HepG2 (cell line): ENCODE data around the gene ST14. TPM values are rescaled to one million over a fixed set of nuclear protein-coding genes. Genes with fewer than 3 reads are reported as not detected.

Source experiments
- CCDC6 ChIP-seq: sonication (generic); formaldehyde crosslinking; IDR thresholded peaks from 2 replicates; pipeline ENCODE4 v1.8.1; 2022; ENCODE audit warnings: mild to moderate bottlenecking, missing genetic modification reagents, moderate library complexity
- DMTF1 ChIP-seq: sonication (generic); formaldehyde crosslinking; IDR thresholded peaks from 2 replicates; pipeline ENCODE4 v1.4.0; 2020; ENCODE audit warnings: mild to moderate bottlenecking, missing genetic modification reagents
- DZIP1 ChIP-seq: sonication (generic); formaldehyde crosslinking; IDR thresholded peaks from 2 replicates; pipeline ENCODE4 v1.5.0; 2020; ENCODE audit warnings: mild to moderate bottlenecking, missing genetic modification reagents
- E2F2 ChIP-seq: sonication (generic); formaldehyde crosslinking; IDR thresholded peaks from 2 replicates; pipeline ENCODE4 v1.4.0; 2020; ENCODE audit warnings: missing genetic modification reagents, borderline replicate concordance
- HIC2 ChIP-seq: sonication (generic); formaldehyde crosslinking; IDR thresholded peaks from 2 replicates; pipeline ENCODE4 v1.9.0; 2022; ENCODE audit warnings: low read depth, missing genetic modification reagents
- HOMEZ ChIP-seq: IDR thresholded peaks from 2 replicates; pipeline ENCODE4 v1.6.1; 2016; ENCODE audit warnings: low read depth
- MBNL3 ChIP-seq: fragments of 250-450 bp; sonication (Bioruptor Pico); conservative IDR thresholded peaks from 2 replicates; pipeline ENCODE4 v1.8.0; 2022; ENCODE audit warnings: mild to moderate bottlenecking, inconsistent platforms
- MXD3 ChIP-seq: IDR thresholded peaks from 2 replicates; pipeline ENCODE4 v1.6.1; 2016; ENCODE audit warnings: mild to moderate bottlenecking, missing biosample characterization, missing genetic modification reagents
- PAWR ChIP-seq: sonication (generic); formaldehyde crosslinking; IDR thresholded peaks from 2 replicates; pipeline ENCODE4 v1.4.0; 2020; ENCODE audit warnings: missing genetic modification reagents, mild to moderate bottlenecking, borderline replicate concordance
- SPEN ChIP-seq: sonication (generic); formaldehyde crosslinking; IDR thresholded peaks from 2 replicates; pipeline ENCODE4 v1.5.1; 2020; ENCODE audit warnings: low read depth, mild to moderate bottlenecking, missing genetic modification reagents
- YEATS4 ChIP-seq: sonication (generic); formaldehyde crosslinking; IDR thresholded peaks from 2 replicates; pipeline ENCODE4 v1.4.0; 2020; ENCODE audit warnings: missing genetic modification reagents, borderline replicate concordance
- ZBTB38 ChIP-seq: sonication (generic); formaldehyde crosslinking; IDR thresholded peaks from 2 replicates; pipeline ENCODE4 v1.5.1; 2020; ENCODE audit warnings: mild to moderate bottlenecking, missing genetic modification reagents
- ZMYM2 ChIP-seq: sonication (generic); formaldehyde crosslinking; IDR thresholded peaks from 2 replicates; pipeline ENCODE4 v1.8.0; 2022; ENCODE audit warnings: mild to moderate bottlenecking, missing genetic modification reagents
- ZNF121 ChIP-seq: sonication (generic); formaldehyde crosslinking; IDR thresholded peaks from 2 replicates; pipeline ENCODE4 v1.5.0; 2020; ENCODE audit warnings: mild to moderate bottlenecking, missing genetic modification reagents
- ZNF547 ChIP-seq: sonication (generic); formaldehyde crosslinking; IDR thresholded peaks from 2 replicates; pipeline ENCODE4 v1.5.1; 2020; ENCODE audit warnings: mild to moderate bottlenecking, missing genetic modification reagents
- ZNF563 ChIP-seq: sonication (generic); formaldehyde crosslinking; IDR thresholded peaks from 2 replicates; pipeline ENCODE4 v1.8.0; 2022; ENCODE audit warnings: mild to moderate bottlenecking, moderate library complexity, missing genetic modification reagents
- polyA plus RNA-seq, 8 experiments: library from polyadenylated mRNA; depleted of rRNA in 3 of 8; stranded (reverse) in 7 of 8; unstranded in 1 of 8; fragments of >200 nt; fragmentation: Illumina TruSeq in 4 of 8; extraction: Trizol in 4 of 8; gene quantifications; 2 replicates each; pipeline versions ENCODE4 v1.2.1 to v1.2.3, GENCODE V29; 2011 to 2016; ENCODE audit warnings: low read depth in 4 of 8, missing spikeins in 1 of 8, mixed read lengths in 1 of 8; ENCODE audit not compliant: insufficient read depth in 1 of 8
- total RNA-seq, 5 experiments: library from RNA; depleted of rRNA; stranded (reverse); fragments of >200 nt; fragmentation: Illumina TruSeq; extraction: Trizol; gene quantifications; 2 replicates each; pipeline ENCODE4 v1.2.3, GENCODE V29; 2016; ENCODE audit warnings: low read depth in 1 of 5

ST14 gene
- total and polyA plus RNA-seq, 2 of the 13 experiments (the other 11 are each of a cell fraction or from before 2014, with no cell fraction given): 0.88 to 1.4 TPM

GRCh38 chr11:130181295-130182272 lies 22.0 kb downstream of the ST14 start (continued):
- no peak for TF ChIP-seq PAWR (CRISPR knock-in tag)
- peak; percentile 67; the same call in 1 of the 2 replicates for TF ChIP-seq CCDC6 (CRISPR knock-in tag)
- 0 out of 2 replicates have a peak, but pooled peaks have one; percentile 32 for TF ChIP-seq ZMYM2 (CRISPR knock-in tag)
- TF ChIP-seq MXD3 (CRISPR knock-in tag): no peak
- TF ChIP-seq ZBTB38: peak; percentile 42; the same call in 1 of the 2 replicates
- TF ChIP-seq YEATS4 (CRISPR knock-in tag): peak; percentile 68; the same call in 1 of the 2 replicates
- peak; percentile 29; the same call in 1 of the 2 replicates for TF ChIP-seq ZNF563 (CRISPR knock-in tag)
- no peak for TF ChIP-seq DMTF1 (CRISPR knock-in tag)
- peak; percentile 73; the same call in 1 of the 2 replicates for TF ChIP-seq ZNF121
- TF ChIP-seq HOMEZ (CRISPR knock-in tag): peak; percentile 88
- TF ChIP-seq MBNL3: no peak
- TF ChIP-seq ZNF547 (CRISPR knock-in tag): 0 out of 2 replicates have a peak, but pooled peaks have one; percentile 10
- TF ChIP-seq DZIP1: no peak
- peak; percentile 43 for TF ChIP-seq SPEN (CRISPR knock-in tag)
- TF ChIP-seq E2F2 (CRISPR knock-in tag): peak; percentile 71; the same call in 1 of the 2 replicates
- no peak for TF ChIP-seq HIC2 (CRISPR knock-in tag)
